ENCODE data around the gene TLR9.

Gene TLR9

GRCh38 chr3:52177701-52178042 is 47.8 kb downstream of the TLR9 start:
- TF ChIP-seq POLR2A (IDR thresholded peaks at IDR 0.05; ENCODE audit: low read length) (no peak), GATA1 (IDR thresholded peaks at IDR 0.05; ENCODE audit: low read depth, low read length) (no peak)
- no peak for DNase-seq

DNA sequence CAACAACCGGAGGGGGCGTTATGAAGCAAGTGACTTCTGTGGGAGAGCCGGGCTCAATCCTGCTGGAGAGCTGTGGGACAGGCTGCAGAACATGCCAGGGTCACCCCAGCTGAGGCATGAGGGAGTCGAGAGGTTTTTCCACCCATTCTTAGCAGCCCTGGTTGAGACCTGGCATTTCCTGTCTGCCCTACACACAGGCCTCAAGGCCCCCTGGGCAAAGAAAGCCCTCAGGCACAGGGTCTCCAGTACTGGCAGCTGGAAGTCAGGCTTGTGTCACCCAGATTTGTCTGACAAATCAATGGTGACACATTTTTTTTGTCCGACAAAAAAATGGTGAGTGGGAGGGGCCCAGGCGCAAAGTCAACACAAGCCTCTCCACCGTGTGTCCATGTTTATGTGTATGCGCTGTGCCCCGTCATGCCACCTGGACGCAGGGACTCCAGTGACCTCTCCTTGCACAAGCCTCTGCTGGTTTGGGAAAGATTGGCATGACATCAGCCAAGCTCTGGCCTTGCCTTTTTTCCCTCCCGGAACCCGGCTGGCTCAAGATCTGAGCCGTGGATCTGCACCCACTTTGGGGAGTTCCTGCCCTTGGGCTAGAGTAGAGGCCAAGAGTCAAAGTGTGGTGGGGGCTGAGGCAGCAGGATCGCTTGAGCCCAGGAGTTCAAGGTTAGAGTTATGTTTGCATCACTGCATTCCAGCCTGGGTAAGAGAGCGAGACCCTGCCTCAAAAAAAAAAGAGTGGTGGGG is 48.3 kb downstream of the TLR9 start:
- no peak for TF ChIP-seq POLR2A (IDR thresholded peaks at IDR 0.05; ENCODE audit: low read length)
- TF ChIP-seq GATA1 (IDR thresholded peaks at IDR 0.05; ENCODE audit: low read depth, low read length), result no peak
- DNase-seq, result no peak

- DNase-seq, result no peak
- TF ChIP-seq GATA1 (IDR thresholded peaks at IDR 0.05; ENCODE audit: low read depth, low read length), result no peak
- no peak for TF ChIP-seq POLR2A (IDR thresholded peaks at IDR 0.05; ENCODE audit: low read length)
These were observed 49.2 kb downstream of the TLR9 start for GRCh38 chr3:52176180-52176752.

DNA sequence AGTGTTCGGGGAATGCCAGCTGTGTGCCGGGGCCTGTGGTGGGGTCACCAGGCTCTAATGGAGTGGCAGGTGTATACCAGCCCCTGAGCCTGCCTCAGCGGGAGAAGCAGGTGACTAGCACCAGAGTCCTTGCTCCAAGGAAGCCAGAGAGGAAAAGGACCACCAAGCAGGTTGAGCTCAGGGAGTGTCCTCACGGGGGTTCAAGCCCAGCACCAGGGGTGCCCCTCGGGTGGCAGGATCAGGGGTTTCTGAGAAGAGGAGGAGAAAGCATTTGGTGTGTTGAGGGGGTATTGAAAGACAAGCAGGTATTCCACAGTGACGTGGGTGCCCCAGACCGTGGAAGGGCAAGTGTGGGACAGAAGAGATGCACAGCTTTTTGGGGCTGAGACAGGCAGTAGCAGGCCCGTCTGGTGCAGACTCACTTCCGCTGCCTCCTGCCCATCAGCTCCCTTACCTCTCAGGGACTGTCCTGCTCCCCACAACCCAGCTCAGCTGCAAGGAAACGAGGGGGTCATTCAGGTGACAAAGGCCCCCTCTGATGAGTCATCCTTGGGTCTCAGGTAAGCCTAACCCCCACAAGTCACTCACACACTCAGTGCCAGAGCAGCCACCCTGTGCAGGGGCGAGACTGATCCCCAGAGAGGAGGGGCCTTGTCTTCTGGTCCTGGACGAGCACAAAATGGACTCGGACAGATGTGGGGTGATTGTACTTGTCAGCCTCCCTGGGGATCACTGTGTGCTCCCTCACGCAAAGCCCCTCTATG is 49.8 kb downstream of the TLR9 start:
- DNase-seq, result no peak
- TF ChIP-seq GATA1 (IDR thresholded peaks at IDR 0.05; ENCODE audit: low read depth, low read length) (no peak), POLR2A (IDR thresholded peaks at IDR 0.05; ENCODE audit: low read length) (no peak)

DNA sequence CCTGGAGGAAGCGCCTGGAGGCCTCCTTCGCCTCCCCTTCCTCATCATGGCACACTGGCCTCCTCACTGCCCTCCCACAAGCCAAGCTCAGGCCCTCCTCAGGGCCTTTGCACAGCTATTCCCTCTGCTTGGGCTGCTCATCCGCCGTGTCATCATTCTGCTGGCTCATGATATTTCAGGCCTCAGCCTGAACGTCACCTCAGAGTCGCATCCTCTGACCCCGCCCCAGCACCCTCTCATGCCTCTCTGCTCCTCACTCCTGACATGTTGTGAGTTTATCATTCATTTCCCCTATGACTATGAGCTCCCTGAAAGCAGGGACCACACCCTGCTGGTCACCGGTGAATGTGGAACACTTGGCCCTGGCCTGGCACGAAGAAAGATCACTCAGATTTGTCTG is 50.5 kb downstream of the TLR9 start:
- DNase-seq, result peak; percentile 81 to 91
- TF ChIP-seq POLR2A (IDR thresholded peaks at IDR 0.05; ENCODE audit: low read length) (no peak), GATA1 (IDR thresholded peaks at IDR 0.05; ENCODE audit: low read depth, low read length) (no peak)

DNA sequence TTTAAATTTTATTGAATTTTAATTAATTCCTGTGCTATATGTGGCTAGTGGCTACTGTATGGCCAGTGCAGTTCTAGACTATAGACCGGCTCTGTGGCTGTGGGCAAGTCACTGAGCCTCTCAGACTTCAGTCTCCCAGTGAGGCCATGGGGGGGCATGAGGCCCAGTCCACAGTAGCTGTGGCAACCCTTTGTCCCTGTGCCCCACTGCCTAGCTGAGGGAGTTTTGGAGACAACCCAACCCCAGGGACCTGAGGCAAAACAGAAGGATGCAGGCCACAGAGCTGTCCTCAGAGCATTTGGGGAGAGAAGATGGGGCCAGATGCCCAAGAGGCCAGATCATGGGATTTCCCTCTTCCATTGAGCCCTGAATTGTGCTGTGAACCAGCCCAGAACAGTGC is 52.3 kb downstream of the TLR9 start:
- no peak for DNase-seq
- no peak for TF ChIP-seq GATA1 (IDR thresholded peaks at IDR 0.05; ENCODE audit: low read depth, low read length)
- no peak for TF ChIP-seq POLR2A (IDR thresholded peaks at IDR 0.05; ENCODE audit: low read length)

- DNase-seq, result no peak
- TF ChIP-seq POLR2A (IDR thresholded peaks at IDR 0.05; ENCODE audit: low read length) (no peak), GATA1 (IDR thresholded peaks at IDR 0.05; ENCODE audit: low read depth, low read length) (no peak)
These were observed 53.1 kb downstream of the TLR9 start for GRCh38 chr3:52172262-52172757.

GRCh38 chr3:52171514-52172261 is 53.8 kb downstream of the TLR9 start:
- no peak for TF ChIP-seq POLR2A (IDR thresholded peaks at IDR 0.05; ENCODE audit: low read length)
- no peak for TF ChIP-seq GATA1 (IDR thresholded peaks at IDR 0.05; ENCODE audit: low read depth, low read length)
- DNase-seq, result peak; percentile 52 to 61

All from erythroblast (primary cell).